SHP77 treated with DMSO at 0.1 percent for 48 hours (cell line): ENCODE results near the gene METTL2B.
"Not testable (repeated sequence)": the region's sequence is repeated elsewhere in the genome, so short reads cannot be mapped to it uniquely, and the experiment has no call there.

Experiments
- DNase-seq: peaks from one replicate; lab custom pipeline; 2025; lab: John Stamatoyannopoulos, UW

The METTL2B gene

DNA sequence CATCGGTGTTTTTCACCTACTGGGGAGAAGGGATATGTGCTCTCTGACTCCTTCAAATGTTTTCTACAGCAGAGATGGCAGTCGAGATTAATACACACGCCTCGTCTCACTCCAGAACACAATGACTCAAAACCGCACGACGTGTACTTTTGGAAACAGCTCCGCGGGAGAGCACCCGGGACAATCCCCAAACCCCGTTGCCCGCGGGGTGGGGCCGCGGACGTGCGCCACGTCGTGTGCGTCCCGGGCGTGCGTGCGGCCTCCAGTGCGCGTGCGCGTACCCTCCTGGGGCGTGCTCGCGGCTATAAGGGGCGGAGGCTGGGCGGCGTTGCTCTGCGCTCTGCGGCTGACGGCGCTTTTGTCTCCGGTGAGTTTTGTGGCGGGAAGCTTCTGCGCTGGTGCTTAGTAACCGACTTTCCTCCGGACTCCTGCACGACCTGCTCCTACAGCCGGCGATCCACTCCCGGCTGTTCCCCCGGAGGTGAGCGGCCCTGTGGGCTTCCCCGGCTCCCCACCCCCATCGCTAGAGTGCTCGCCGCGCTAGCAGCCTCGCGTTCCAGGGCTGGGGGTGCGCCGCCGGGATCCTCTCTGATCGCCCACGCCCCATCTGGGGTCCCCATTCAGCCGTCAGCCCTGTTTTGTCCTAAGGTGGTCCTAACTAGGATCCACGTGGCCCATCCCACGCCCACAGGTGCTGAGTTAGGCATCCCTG is 20.8 kb upstream of the METTL2B start, which contains the start of gene HILPDA:
TSS of gene HILPDA (plus strand) at position 336 of the 712 bp plus-strand sequence. CDS start 1,391 bp downstream, outside the sequence.
- DNase-seq: peak; percentile 65

DNA sequence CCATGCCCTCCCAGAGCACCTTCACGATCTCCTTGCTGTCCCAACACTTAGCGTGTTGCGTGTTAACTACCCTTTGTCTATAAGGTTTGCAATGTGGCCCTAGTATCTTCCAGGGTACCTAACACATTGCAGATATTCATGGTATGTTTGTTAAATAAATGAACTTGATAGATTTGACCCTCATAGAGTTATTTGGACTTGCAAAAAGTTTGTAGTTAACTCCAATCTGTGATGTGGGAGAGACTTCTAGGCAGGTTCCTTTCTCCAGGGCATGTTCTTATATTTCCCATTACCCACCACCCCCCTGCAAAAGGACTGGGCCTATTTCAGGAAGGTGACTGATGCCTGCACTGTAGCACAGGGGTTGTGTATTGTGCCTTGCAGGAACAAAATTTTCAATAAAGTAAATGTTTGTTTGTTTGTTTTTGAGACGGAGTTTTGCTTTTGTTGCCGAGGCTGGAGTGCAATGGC is 20.3 kb upstream of the METTL2B start:
- DNase-seq: no peak

DNA sequence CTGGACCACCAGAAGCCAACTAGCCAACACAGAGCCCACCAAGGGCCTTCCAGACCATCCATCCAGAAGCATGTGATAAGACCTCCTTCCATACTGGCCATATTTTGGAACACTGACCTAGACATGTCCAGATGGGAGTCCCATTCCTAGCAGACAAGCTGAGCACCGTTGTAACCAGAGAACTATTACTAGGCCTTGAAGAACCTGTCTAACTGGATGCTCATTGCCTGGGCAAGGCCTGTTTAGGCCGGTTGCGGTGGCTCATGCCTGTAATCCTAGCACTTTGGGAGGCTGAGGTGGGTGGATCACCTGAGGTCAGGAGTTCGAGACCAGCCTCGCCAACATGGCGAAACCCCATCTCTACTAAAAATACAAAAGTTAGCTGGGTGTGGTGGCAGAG is 19.2 kb upstream of the METTL2B start:
- not testable (repeated sequence) for DNase-seq

DNA sequence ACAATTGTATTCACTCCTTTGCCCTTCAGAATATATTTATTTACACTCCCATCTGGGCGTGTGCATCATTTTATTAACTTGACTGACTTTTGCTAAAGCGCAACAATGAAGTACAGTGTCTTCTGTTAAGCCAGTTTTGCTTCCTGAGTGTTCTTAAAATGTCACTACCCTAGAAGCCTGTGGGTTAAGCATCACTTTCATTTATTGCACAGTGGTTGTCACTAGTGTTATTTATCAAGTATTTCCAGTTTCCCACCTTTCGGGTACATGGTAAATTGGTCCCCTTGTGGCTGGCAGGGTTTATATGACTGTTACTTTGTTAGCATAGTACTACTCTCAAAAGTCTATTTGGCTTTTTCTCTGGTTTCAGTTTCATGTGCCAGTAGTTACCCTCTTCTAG is 17.6 kb upstream of the METTL2B start:
- no peak for DNase-seq

DNA sequence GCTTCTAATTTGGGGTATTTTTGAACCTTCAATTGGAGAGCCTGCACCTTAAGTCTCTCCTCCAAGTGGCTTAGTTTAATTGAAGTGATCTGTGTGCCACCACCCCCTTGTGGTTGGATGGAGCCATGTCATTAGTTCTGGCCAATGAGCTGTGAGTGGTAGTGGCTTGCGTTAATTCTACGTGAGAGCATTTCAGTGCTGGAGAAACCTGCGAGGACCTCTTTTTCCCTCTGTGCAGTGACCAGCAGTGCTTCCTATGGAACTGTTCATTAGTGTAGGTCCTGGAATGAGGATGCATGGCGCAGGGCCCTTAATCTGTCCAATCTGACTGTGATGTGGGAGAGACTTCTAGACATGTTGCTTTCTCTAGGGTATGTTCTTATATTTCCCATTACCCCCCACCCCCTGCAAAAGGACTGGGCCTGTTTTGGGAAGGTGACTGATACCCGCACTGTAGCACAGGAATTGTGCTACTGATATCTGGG is 17.1 kb upstream of the METTL2B start:
- DNase-seq: no peak

DNA sequence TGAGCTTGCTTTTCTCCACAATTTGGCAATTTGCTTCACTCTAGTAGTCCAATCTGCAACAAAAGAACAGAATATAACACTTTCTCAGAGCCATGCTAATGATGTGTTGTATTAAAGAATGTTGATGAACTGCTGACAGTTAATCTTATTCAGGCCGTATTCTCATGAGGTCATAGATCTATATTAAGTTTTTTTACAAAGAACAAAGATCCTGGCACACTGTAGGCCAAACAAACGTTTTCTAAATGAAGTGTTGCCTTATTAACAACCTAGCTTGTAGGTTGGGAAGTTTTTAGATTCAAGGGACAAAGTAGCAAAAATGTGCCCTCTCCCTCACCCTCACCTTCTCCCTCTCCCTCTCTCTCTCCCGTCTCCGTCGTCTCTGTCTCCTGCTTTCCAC is 14.1 kb upstream of the METTL2B start:
- no peak for DNase-seq

DNA sequence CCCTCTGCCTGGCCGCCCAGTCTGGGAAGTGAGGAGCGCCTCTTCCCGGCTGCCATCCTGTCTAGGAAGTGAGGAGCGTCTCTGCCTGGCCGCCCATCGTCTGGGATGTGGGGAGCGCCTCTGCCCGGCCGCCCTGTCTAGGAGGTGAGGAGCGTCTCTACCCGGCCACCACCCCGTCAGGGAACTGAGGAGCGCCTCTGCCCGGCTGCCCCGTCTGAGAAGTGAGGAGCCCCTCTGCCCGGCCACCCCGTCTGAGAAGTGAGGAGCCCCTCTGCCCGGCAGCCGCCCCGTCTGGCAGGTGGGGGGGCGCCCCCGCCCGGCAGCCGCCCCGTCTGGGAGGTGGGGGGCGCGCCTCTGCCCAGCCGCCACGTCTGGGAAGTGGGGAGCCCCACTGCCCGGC is 13.2 kb upstream of the METTL2B start:
- not testable (repeated sequence) for DNase-seq

DNA sequence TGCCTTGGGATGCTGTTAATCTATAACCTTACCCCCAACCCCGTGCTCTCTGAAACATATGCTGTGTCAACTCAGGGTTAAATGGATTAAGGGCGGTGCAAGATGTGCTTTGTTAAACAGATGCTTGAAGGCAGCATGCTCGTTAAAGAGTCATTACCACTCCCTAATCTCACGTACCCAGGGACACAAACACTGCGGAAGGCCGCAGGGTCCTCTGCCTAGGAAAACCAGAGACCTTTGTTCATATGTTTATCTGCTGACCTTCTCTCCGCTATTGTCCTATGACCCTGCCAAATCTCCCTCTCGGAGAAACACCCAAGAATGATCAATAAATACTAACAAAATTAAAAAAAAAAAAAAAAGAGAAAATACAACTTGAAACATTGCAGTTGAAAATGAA is 12.6 kb upstream of the METTL2B start:
- DNase-seq: not testable (repeated sequence)

DNA sequence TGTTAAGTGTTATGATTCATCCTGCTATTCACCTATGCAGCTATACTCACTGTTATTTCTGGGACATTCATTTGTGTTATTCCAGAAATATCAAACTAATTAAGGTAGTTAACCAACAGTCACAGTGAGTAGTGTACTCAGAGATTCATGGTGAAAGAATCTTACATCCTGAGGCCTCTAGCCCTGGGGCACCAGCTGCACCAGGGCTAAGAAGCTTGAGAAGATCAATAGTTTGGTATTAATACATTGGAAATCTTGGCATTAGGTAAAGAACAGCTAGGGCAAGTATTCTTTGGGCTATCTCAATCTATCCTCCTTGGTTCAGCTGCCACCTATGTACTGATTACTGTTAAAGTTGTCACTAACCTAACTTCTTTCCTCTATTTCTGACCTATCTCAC is 9.7 kb upstream of the METTL2B start:
- DNase-seq: not testable (repeated sequence)

DNA sequence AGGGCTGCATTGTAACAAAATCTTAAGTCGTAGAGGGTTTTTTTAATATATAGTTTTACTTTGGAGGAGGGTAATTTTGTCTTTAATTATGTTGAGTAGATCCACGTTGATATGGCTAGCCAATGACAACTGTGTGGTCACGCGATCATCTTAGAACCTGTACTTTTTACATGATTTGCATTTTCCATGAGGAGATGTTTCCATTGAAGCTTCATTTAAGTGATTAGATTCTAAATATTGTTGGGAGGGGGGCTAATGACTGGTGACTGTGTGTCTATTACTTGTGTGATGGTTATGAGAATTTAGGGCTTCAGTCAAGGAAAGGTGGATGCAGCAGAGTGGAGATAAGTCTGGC is 765 bp downstream of the METTL2B start:
- DNase-seq: not testable (repeated sequence)

DNA sequence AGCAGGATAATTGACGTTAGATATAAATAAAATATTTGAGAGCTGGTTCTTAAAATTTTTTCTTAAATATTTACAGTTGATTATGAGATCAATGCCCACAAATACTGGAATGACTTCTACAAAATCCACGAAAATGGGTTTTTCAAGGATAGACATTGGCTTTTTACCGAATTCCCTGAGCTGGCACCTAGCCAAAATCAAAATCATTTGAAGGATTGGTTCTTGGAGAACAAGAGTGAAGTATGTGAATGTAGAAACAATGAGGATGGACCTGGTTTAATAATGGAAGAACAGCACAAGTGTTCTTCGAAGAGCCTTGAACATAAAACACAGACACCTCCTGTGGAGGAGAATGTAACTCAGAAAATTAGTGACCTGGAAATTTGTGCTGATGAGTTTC is 2.5 kb downstream of the METTL2B start:
- DNase-seq: not testable (repeated sequence)

- not testable (repeated sequence) for DNase-seq
Measured at GRCh38 chr7:128488134-128488533, 11.6 kb downstream of the METTL2B start.

GRCh38 chr7:128497405-128497804 is 20.9 kb downstream of the METTL2B start:
- no peak for DNase-seq

GRCh38 chr7:128505416-128505815 is 28.9 kb downstream of the METTL2B start:
- not testable (repeated sequence) for DNase-seq

GRCh38 chr7:128506819-128507218 is 30.3 kb downstream of the METTL2B start:
- DNase-seq: not testable (repeated sequence)

DNA sequence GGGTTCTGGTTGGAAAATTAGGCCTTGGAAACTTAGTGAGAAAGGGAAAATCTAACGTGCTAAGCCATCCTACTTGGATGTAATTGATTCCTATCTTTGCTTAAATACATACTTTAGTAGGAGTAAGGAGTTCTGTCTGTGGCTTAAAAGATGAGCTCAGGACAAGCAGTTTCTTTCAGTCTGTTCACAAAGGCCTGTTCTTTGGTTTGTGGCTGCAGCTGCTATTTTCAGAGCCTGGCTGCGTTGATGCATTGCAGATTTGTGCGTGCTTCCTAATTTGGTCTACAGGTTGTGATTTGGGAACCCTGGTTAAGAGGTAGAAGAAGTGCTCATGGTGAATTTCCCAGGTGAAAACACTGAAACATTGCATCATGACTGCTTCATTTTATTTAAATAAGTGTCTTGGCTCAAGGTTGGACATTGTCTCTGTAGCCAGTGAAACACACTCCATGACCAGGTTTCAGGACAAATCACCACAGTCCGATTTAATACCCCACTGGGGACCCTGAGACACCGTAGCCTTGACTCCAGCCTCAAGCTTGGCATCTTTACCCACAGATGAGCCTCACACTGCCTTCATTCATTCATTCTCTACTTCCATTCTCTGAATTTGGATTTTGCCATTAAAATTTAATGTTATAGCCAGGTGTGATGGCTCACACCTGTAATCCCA is 30.9 kb downstream of the METTL2B start:
- DNase-seq: not testable (repeated sequence)

DNA sequence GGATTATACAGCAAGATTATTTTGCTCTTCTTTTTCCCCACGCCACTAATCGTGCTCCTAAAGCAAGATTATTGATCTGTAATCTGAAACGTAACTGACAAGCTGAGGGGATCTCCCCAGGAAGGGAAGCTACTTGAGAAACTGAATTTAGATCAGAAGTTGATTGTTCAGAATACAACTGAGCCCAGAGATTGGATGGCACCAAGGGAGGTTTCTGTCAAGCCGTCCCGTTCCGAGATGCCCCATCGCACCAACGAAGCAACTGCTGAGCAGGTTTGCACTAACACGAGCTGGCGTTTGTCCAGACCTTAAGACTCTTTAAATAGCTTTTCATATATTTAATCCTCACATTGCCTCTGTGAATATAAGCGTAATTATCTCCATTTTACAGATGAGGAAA is 35.1 kb downstream of the METTL2B start:
- DNase-seq: not testable (repeated sequence)

DNA sequence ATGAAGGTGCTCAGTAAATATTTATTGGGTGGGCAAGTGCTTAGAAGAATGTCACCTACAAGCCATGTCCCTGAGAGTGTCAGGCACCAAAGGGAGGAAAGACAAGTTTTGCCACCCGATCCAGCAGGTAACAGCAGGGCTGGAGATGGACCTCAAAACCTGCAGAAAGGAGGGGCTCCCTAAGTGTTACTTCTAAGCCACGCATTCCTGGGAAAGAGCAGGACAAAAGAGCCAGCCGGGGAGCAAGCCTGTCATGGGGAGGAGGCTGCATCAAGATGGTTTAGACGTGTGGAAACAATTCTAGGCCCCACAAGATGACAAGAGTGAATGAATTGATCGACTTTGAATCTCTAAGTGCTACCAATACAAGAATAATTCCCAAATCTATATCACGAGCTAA is 38.7 kb downstream of the METTL2B start:
- DNase-seq: not testable (repeated sequence)

DNA sequence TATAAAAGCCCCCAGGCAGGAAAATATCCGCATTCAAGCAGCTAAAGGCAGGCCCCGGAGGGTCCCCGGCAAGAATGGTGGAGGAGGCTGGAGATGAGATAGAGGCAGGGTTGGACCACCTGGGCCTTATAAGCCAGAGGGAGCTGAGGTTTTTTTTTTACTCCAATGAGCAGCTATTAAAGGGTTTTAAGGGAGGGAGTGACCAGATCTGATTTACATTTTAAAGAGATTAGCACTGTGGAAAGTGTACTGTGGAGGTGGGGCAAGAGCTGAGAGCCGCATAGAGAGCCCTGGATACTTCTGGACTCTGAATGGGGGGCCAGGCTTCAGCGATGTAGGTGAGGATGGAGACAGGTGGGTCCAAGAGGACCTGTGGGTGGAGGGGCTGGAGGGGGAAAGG is 40.5 kb downstream of the METTL2B start:
- not testable (repeated sequence) for DNase-seq

DNA sequence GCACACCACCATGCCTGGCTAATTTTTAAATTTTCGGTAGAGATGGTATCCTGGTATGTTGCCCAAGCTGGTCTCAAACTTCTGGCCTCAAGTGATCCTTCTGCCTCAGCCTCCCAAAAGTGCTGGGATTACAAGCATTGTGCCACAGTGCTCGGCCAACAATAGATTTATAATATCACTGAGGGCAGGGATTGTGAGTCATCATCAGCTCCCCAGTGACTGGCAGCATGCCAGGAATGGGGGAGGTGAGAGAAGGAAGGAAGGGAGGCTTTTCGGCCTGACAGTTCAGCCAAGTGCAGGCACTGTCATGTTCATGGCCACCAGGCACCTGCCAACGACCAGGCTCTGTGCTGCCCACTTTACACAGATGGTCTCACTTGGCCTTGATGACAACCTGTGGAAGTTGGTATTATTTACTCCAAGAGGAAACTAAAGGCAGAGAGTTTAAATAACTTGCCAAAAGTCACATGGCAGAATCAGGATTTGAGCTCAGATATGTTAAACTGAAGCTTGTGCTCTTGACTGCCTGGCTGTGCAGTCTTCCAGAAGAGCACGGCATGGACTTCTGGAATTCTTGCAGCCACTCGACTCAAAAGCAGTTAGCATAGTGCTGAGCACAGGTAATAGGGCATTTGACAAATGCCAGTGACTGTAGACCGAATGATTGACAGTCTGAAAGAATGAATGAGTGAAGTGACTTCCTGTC is 46.8 kb downstream of the METTL2B start:
- DNase-seq: peak; percentile 76

DNA sequence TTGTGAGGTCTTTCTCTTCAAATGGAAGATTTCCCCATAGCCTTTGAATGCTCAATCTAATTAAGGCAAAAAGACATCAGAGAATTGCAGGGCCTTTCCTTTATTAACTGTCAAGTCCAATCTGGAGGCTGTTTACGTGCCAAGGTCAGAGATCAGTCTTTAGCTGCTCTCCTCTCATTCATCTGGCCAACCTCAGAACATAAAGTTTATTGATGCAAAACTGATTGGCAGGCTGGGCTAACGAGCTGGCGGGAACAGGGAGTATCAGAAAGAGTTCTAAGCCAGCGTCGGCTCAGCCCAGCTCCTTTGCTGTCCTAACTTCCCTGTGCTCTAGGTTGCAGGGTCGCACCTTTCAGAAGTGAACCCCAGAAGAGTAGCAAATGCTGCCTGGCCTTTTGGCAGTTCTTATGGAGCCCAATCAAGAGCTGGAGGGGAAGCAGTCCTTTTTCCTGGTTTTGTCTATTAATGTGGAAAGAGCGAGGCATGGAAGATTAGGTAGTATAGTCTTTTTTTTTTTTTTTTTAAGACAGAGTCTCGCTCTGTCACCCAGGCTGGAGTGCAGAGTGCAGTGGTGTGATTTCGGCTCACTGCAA is 47.5 kb downstream of the METTL2B start:
- DNase-seq: not testable (repeated sequence)

DNA sequence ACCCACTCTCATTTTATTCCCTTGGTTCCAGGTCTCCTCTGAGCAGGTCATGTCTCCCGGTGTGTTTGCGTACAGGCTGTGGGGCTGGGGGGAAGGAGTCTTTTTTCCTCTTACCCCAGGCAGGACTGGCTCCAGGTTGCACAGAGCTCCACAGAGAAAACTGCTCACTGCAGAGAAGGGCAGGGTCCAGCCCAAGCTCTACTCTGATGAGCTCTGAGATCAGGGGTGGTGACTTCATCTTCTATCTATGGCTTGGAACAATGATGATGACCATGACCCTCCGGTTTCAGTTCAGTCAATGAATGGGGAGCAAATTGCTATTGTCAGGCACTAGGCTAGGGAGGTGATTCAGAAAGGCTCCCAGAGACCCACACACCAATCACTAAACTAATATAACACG is 49.0 kb downstream of the METTL2B start:
- DNase-seq: not testable (repeated sequence)
